Omental fat pad (tissue), 4 donors: Measurements from ENCODE around the gene FAM13C. TPM values are rescaled to one million over a fixed set of nuclear protein-coding genes. Genes with fewer than 3 reads are reported as not detected.
"Not testable (repeated sequence)": the region's sequence is repeated elsewhere in the genome, so short reads cannot be mapped to it uniquely, and the experiment has no call there.

Source experiments
- ATAC-seq: fragments of 150-250 bp; one replicate; pipeline ENCODE4 v1.9.1; 2016; ENCODE audit warnings: mild to moderate bottlenecking, moderate library complexity; ENCODE audit not compliant: low FRiP score
- DNase-seq: peaks from one replicate; pipeline ENCODE4 v3.0.0-alpha.2; 2019; ENCODE audit warnings: low spot score
- CTCF ChIP-seq, 3 donors: fragments of 450-650 bp; IDR thresholded peaks; one replicate each; pipeline ENCODE4 v1.5.1; 2016 to 2017; ENCODE audit warnings: antibody characterized with exemption in 3 of 3, mild to moderate bottlenecking in 3 of 3, moderate library complexity in 2 of 3
- total RNA-seq, 4 donors: library from RNA; depleted of rRNA; stranded (reverse); fragments of >200 nt; gene quantifications; one replicate each; pipeline ENCODE4 v1.1.0, GENCODE V29; 2016

The FAM13C gene
- 10 to 100 TPM in 2 of 4 donors, 1 to 10 TPM in 2; 2.2 to 43.0 (median 11.6) TPM for total RNA-seq

- peak; percentile 77 for ATAC-seq
- no peak for TF ChIP-seq CTCF (IDR thresholded peaks at IDR 0.05)
- DNase-seq: no peak
These were observed at the start of gene FAM13C for GRCh38 chr10:59362144-59362958. Gene FAM13C (minus strand): TSS chr10:59362549. CDS start chr10:59362460, 89 bp downstream.

GRCh38 chr10:59405235-59405634 is 42.9 kb upstream of the FAM13C start:
- DNase-seq (no peak), ATAC-seq (no peak)
- TF ChIP-seq CTCF (IDR thresholded peaks at IDR 0.05): no peak

GRCh38 chr10:59400214-59400613 is 37.9 kb upstream of the FAM13C start:
- no peak for TF ChIP-seq CTCF (IDR thresholded peaks at IDR 0.05)
- ATAC-seq: no peak
- no peak for DNase-seq

GRCh38 chr10:59399329-59399728 is 37.0 kb upstream of the FAM13C start:
- ATAC-seq, DNase-seq: not testable (repeated sequence)

GRCh38 chr10:59397961-59398360 is 35.6 kb upstream of the FAM13C start:
- TF ChIP-seq CTCF (IDR thresholded peaks at IDR 0.05): no peak
- ATAC-seq (no peak), DNase-seq (no peak)

- ATAC-seq: no peak
- no peak for TF ChIP-seq CTCF (IDR thresholded peaks at IDR 0.05)
- no peak for DNase-seq
These were observed 33.6 kb upstream of the FAM13C start for GRCh38 chr10:59395984-59396383.

GRCh38 chr10:59393349-59393748 is 31.0 kb upstream of the FAM13C start:
- ATAC-seq: no peak
- TF ChIP-seq CTCF (IDR thresholded peaks at IDR 0.05): no peak
- DNase-seq: no peak
